HepG2 (cell line): ENCODE results near the gene BRI3BP. TPM values are rescaled to one million over a fixed set of nuclear protein-coding genes. Genes with fewer than 3 reads are reported as not detected.
A peak's percentile ranks its signal among the peaks of the same experiment; 100 is the strongest.

Experiments used
- ARID5B ChIP-seq: IDR thresholded peaks from 2 replicates; pipeline ENCODE4 v1.4.0; 2020; ENCODE audit warnings: mild to moderate bottlenecking, missing genetic modification reagents
- CREB1 ChIP-seq, 2 experiments: fragments of 450-650 bp in 1 of 2; IDR thresholded peaks; 2 replicates each; pipeline ENCODE4 v1.6.1; 2016 to 2017; ENCODE audit warnings: control low read depth in 1 of 2, mild to moderate bottlenecking in 1 of 2, missing compliant biosample characterization in 1 of 2, missing genetic modification characterization in 1 of 2
- EED ChIP-seq: sonication (generic); formaldehyde crosslinking; IDR thresholded peaks from 2 replicates; pipeline ENCODE4 v1.5.0; 2020; ENCODE audit warnings: mild to moderate bottlenecking, missing genetic modification reagents
- HIC2 ChIP-seq: sonication (generic); formaldehyde crosslinking; IDR thresholded peaks from 2 replicates; pipeline ENCODE4 v1.9.0; 2022; ENCODE audit warnings: low read depth, missing genetic modification reagents
- HIVEP1 ChIP-seq: sonication (generic); formaldehyde crosslinking; IDR thresholded peaks from 2 replicates; pipeline ENCODE4 v1.4.0; 2020; ENCODE audit warnings: mild to moderate bottlenecking, missing genetic modification reagents
- HNRNPUL1 ChIP-seq: fragments of 200-400 bp; formaldehyde crosslinking; IDR thresholded peaks from 2 replicates; pipeline ENCODE4 v1.6.1; 2017; ENCODE audit warnings: low read depth, mild to moderate bottlenecking, low read length, moderate library complexity
- KDM2A ChIP-seq: sonication (generic); formaldehyde crosslinking; IDR thresholded peaks from 2 replicates; pipeline ENCODE4 v1.4.0; 2020; ENCODE audit warnings: low read depth, missing genetic modification reagents, borderline replicate concordance
- MYC ChIP-seq: sonication (generic); formaldehyde crosslinking; IDR thresholded peaks from 2 replicates; pipeline ENCODE4 v1.9.0; 2021; ENCODE audit warnings: missing genetic modification reagents, borderline replicate concordance
- RORA ChIP-seq: sonication (generic); formaldehyde crosslinking; IDR thresholded peaks from 2 replicates; pipeline ENCODE4 v1.5.0; 2020; ENCODE audit warnings: mild to moderate bottlenecking, missing genetic modification reagents, moderate library complexity
- SAFB2 ChIP-seq: sonication (generic); formaldehyde crosslinking; IDR thresholded peaks from 2 replicates; pipeline ENCODE4 v1.5.1; 2020; ENCODE audit warnings: missing genetic modification reagents, low read depth, mild to moderate bottlenecking, borderline replicate concordance
- SCMH1 ChIP-seq: sonication (generic); formaldehyde crosslinking; IDR thresholded peaks from 2 replicates; pipeline ENCODE4 v1.9.0; 2021; ENCODE audit warnings: missing genetic modification reagents, mild to moderate bottlenecking, borderline replicate concordance
- TAF15 ChIP-seq: fragments of 200-400 bp; formaldehyde crosslinking; IDR thresholded peaks from one replicate; pipeline ENCODE4 v1.6.1; 2018; ENCODE audit warnings: mild to moderate bottlenecking, low read depth, low read length; ENCODE audit not compliant: poor library complexity, severe bottlenecking
- TFDP1 ChIP-seq: IDR thresholded peaks from 2 replicates; pipeline ENCODE4 v1.6.1; 2016; ENCODE audit warnings: missing compliant biosample characterization, missing genetic modification reagents, borderline replicate concordance
- TP53 ChIP-seq: sonication (generic); formaldehyde crosslinking; conservative IDR thresholded peaks from 2 replicates; pipeline ENCODE4 v1.4.0; 2020; ENCODE audit warnings: missing genetic modification reagents
- ZFP82 ChIP-seq: sonication (generic); formaldehyde crosslinking; IDR thresholded peaks from 2 replicates; pipeline ENCODE4 v1.5.1; 2020; ENCODE audit warnings: mild to moderate bottlenecking, missing genetic modification reagents, borderline replicate concordance
- ZMAT5 ChIP-seq: sonication (generic); formaldehyde crosslinking; IDR thresholded peaks from 2 replicates; pipeline ENCODE4 v1.5.0; 2020; ENCODE audit warnings: mild to moderate bottlenecking, low read depth, missing genetic modification reagents, borderline replicate concordance
- ZNF296 ChIP-seq: sonication (generic); formaldehyde crosslinking; conservative IDR thresholded peaks from 2 replicates; pipeline ENCODE4 v1.5.0; 2020; ENCODE audit warnings: mild to moderate bottlenecking, missing genetic modification reagents
- ZNF747 ChIP-seq: sonication (generic); formaldehyde crosslinking; IDR thresholded peaks from 2 replicates; pipeline ENCODE4 v1.8.1; 2023; ENCODE audit warnings: missing genetic modification reagents, mild to moderate bottlenecking, borderline replicate concordance
- ZNF777 ChIP-seq: sonication (generic); formaldehyde crosslinking; IDR thresholded peaks from 2 replicates; pipeline ENCODE4 v1.4.0; 2020; ENCODE audit warnings: missing genetic modification reagents
- ZSCAN5A ChIP-seq: sonication (generic); formaldehyde crosslinking; IDR thresholded peaks from 2 replicates; pipeline ENCODE4 v1.8.0; 2022; ENCODE audit warnings: mild to moderate bottlenecking, missing genetic modification reagents, borderline replicate concordance
- polyA plus RNA-seq, 8 experiments: library from polyadenylated mRNA; depleted of rRNA in 3 of 8; stranded (reverse) in 7 of 8; unstranded in 1 of 8; fragments of >200 nt; fragmentation: Illumina TruSeq in 4 of 8; extraction: Trizol in 4 of 8; gene quantifications; 2 replicates each; pipeline versions ENCODE4 v1.2.1 to v1.2.3, GENCODE V29; 2011 to 2016; ENCODE audit warnings: low read depth in 4 of 8, missing spikeins in 1 of 8, mixed read lengths in 1 of 8; ENCODE audit not compliant: insufficient read depth in 1 of 8
- total RNA-seq, 5 experiments: library from RNA; depleted of rRNA; stranded (reverse); fragments of >200 nt; fragmentation: Illumina TruSeq; extraction: Trizol; gene quantifications; 2 replicates each; pipeline ENCODE4 v1.2.3, GENCODE V29; 2016; ENCODE audit warnings: low read depth in 1 of 5

BRI3BP gene
- total and polyA plus RNA-seq, 2 of the 13 experiments (the other 11 are each of a cell fraction or from before 2014, with no cell fraction given) = 7.5 to 21.1 TPM

- no peak for TF ChIP-seq ZSCAN5A (CRISPR knock-in tag)
- no peak for TF ChIP-seq ZNF777 (CRISPR knock-in tag)
- TF ChIP-seq HNRNPUL1 = no peak
- 0 out of 2 replicates have a peak, but pooled peaks have one; percentile 16 for TF ChIP-seq HIVEP1 (CRISPR knock-in tag)
- TF ChIP-seq KDM2A = peak; percentile 24; the same call in 1 of the 2 replicates
- no peak for TF ChIP-seq ZNF296 (CRISPR knock-in tag)
- TF ChIP-seq MYC = 0 out of 2 replicates have a peak, but pooled peaks have one; percentile 30
- no peak for TF ChIP-seq SAFB2 (CRISPR knock-in tag)
- no peak for TF ChIP-seq SCMH1 (CRISPR knock-in tag)
- no peak for TF ChIP-seq TAF15
- TF ChIP-seq RORA (CRISPR knock-in tag) = no peak
- no peak for TF ChIP-seq HIC2
- TF ChIP-seq EED (CRISPR knock-in tag) = peak; percentile 70; the same call in 1 of the 2 replicates
- no peak for TF ChIP-seq TP53
- TF ChIP-seq ZNF747 (CRISPR knock-in tag) = 0 out of 2 replicates have a peak, but pooled peaks have one; percentile 8
- TF ChIP-seq ZMAT5 = no peak
- no peak for TF ChIP-seq CREB1 (IDR thresholded peaks at IDR 0.05)
- no peak for TF ChIP-seq CREB1 (CRISPR knock-in tag; IDR thresholded peaks at IDR 0.05)
- no peak for TF ChIP-seq ARID5B (CRISPR knock-in tag)
- no peak for TF ChIP-seq TFDP1 (CRISPR knock-in tag)
- 0 out of 2 replicates have a peak, but pooled peaks have one; percentile 52 for TF ChIP-seq ZFP82 (CRISPR knock-in tag)
Observed at GRCh38 chr12:125065919-125066570, 72.6 kb downstream of the BRI3BP start (continued).
